ENCODE data around the gene ERP44. TPM values are rescaled to one million over a fixed set of nuclear protein-coding genes. Genes with fewer than 3 reads are reported as not detected.
"Not testable (repeated sequence)": the region's sequence is repeated elsewhere in the genome, so short reads cannot be mapped to it uniquely, and the experiment has no call there.

The ERP44 gene
- total RNA-seq = 10 to 100 TPM; 27.8 to 30.2 TPM

- Histone ChIP-seq H3K4me3 (peak within 1 kb of the TSS; percentile 69), H3K27me3 (no peaks in the 10 kb centered on the region), H3K4me1 (no peaks in the 10 kb centered on the region), H3K27ac (peak within 1 kb of the TSS; percentile 90), H3K9ac (ENCODE audit: low read depth in 2 of 2, low read length in 2 of 2) (peak within 1 kb of the TSS; percentile 98 to 99), H3K36me3 (no peaks in the 10 kb centered on the region), H3K9me3 (no peaks in the 10 kb centered on the region)
- TF ChIP-seq, protein P1, sequence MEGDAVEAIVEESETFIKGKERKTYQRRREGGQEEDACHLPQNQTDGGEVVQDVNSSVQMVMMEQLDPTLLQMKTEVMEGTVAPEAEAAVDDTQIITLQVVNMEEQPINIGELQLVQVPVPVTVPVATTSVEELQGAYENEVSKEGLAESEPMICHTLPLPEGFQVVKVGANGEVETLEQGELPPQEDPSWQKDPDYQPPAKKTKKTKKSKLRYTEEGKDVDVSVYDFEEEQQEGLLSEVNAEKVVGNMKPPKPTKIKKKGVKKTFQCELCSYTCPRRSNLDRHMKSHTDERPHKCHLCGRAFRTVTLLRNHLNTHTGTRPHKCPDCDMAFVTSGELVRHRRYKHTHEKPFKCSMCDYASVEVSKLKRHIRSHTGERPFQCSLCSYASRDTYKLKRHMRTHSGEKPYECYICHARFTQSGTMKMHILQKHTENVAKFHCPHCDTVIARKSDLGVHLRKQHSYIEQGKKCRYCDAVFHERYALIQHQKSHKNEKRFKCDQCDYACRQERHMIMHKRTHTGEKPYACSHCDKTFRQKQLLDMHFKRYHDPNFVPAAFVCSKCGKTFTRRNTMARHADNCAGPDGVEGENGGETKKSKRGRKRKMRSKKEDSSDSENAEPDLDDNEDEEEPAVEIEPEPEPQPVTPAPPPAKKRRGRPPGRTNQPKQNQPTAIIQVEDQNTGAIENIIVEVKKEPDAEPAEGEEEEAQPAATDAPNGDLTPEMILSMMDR (IDR thresholded peaks at IDR 0.05) = no peak
- peak; percentile 99 for DNase-seq
- intact Hi-C loops (cut with DNase I) = no loop called here
Measured at GRCh38 chr9:100098887-100099721, at the start of gene ERP44, which contains the start of gene INVS. Gene ERP44, minus strand, starts transcription at chr9:100099000. Its CDS starts 160 bp downstream, at chr9:100098840. Gene INVS, plus strand, starts transcription at chr9:100099243. Its CDS starts 5,279 bp downstream, at chr9:100104522.

DNA sequence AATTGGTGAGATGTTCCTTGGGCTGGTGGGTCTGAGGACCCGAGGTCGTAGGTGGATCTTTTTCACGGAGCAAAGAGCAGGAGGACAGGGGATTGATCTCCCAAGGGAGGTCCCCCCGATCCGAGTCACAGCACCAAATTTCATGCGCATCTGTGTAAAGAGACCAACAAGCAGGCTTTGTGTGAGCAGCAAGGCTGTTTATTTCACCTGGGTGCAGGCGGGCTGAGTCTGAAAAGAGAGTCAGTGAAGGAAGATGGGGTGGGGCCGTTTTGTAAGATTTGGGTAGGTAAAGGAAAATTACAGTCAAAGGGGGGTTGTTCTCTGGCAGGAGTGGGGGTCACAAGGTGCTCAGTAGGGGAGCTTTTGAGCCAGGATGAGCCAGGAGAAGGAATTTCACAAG lies 47.2 kb upstream of the ERP44 start:
- H3K4me1 ChIP-seq; DNase-seq; intact Hi-C loops (cut with DNase I); H3K9me3 ChIP-seq; H3K9ac ChIP-seq (ENCODE audit: low read depth in 2 of 2, low read length in 2 of 2); H3K27me3 ChIP-seq; H3K36me3 ChIP-seq; H3K4me3 ChIP-seq; H3K27ac ChIP-seq: not testable (repeated sequence)

DNA sequence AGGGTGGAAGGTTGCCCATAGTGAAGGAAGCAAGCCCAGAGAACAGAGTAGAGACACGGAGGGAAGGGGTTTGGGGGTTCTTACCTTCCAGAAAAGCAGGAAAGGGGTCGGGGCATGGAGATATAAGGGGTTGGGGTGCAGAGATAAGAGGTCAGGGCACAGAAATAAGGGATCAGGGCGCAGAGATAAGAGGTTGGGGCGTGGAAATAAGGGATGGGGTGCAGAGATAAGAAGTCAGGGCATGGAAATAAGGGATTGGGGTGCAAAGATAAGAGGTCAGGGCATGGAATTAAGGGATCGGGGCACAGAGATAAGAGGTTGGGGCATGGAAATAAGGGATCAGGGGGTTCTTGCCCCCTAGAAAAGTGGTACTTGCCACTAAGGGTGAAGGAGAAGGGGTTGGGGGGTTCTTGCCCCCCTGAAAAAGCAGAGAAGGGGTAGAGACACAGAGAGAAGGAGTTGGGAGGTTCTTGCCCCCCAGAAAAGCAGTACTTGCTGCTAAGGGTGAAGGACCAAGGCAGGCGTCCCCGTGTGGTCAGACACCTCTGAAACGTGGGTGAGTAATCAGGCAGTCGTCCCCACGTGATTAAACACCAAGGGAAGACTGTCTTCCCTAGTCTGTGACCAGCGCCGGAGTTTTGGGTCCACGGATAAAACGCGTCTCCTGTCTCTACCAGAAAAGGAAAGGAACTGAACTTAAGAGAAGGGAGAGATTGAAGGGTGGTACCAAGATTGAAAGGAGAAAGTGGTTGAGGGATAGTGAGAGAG lies 46.6 kb upstream of the ERP44 start:
- H3K4me1 ChIP-seq; H3K4me3 ChIP-seq; intact Hi-C loops (cut with DNase I): not testable (repeated sequence)

GRCh38 chr9:100141862-100142261 lies 43.1 kb upstream of the ERP44 start:
- H3K9ac ChIP-seq (ENCODE audit: low read depth in 2 of 2, low read length in 2 of 2); H3K27ac ChIP-seq; intact Hi-C loops (cut with DNase I); H3K9me3 ChIP-seq; DNase-seq; H3K4me3 ChIP-seq; H3K36me3 ChIP-seq; H3K27me3 ChIP-seq; H3K4me1 ChIP-seq: not testable (repeated sequence)

More for the DNA sequence above, 46.6 kb upstream of the ERP44 start:
- H3K9me3 ChIP-seq; H3K27me3 ChIP-seq; H3K9ac ChIP-seq (ENCODE audit: low read depth in 2 of 2, low read length in 2 of 2); DNase-seq; H3K36me3 ChIP-seq; H3K27ac ChIP-seq: not testable (repeated sequence)

DNA sequence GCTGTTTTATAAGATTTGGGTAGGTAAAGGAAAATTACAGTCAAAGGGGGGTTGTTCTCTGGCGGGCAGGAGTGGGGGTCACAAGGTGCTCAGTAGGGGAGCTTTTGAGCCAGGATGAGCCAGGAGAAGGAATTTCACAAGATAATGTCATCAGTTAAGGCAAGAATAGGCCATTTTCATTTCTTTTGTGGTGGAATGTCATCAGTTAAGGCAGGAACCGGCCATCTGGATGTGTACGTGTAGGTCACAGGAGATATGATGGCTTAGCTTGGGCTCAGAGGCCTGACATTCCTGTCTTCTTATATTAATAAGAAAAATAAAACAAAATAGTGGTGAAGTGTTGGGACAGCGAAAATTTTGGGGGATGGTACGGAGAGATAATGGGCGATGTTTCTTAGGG lies 41.5 kb upstream of the ERP44 start:
- H3K4me3 ChIP-seq; H3K9ac ChIP-seq (ENCODE audit: low read depth in 2 of 2, low read length in 2 of 2); H3K36me3 ChIP-seq; H3K27ac ChIP-seq; intact Hi-C loops (cut with DNase I); DNase-seq; H3K9me3 ChIP-seq; H3K4me1 ChIP-seq; H3K27me3 ChIP-seq: not testable (repeated sequence)

GRCh38 chr9:100136799-100137198 lies 38.0 kb upstream of the ERP44 start:
- H3K27ac ChIP-seq; H3K27me3 ChIP-seq; H3K4me3 ChIP-seq; H3K4me1 ChIP-seq; H3K36me3 ChIP-seq; H3K9ac ChIP-seq (ENCODE audit: low read depth in 2 of 2, low read length in 2 of 2); intact Hi-C loops (cut with DNase I); H3K9me3 ChIP-seq; DNase-seq: not testable (repeated sequence)

DNA sequence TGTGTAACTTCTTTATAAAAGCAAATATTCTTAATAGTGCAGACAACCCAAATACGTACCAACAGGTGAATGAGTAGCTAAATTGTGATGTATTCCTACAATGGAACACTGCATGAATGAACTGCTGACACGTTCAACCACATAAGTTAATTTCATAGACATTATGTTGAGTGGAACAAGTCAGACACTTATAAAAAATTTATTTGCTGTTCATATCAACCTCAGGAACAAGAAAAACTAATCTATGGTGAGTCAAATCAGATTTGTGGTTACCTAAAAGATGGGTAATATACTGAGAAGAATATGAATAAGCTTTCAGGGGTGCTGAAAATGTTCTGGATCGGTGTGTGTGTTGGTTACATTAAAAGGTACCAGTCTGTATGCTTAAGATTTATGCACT lies 35.9 kb upstream of the ERP44 start:
- H3K9ac ChIP-seq (ENCODE audit: low read depth in 2 of 2, low read length in 2 of 2) = no peak overlapping the region
- intact Hi-C loops (cut with DNase I) = no loop called here
- H3K27me3 ChIP-seq = no peaks in the 10 kb centered on the region
- H3K27ac ChIP-seq = no peak overlapping the region
- H3K36me3 ChIP-seq = no peaks in the 10 kb centered on the region
- no peaks in the 10 kb centered on the region for H3K4me1 ChIP-seq
- H3K9me3 ChIP-seq = no peaks in the 10 kb centered on the region
- no peak for DNase-seq
- TF ChIP-seq, protein P1 (IDR thresholded peaks at IDR 0.05) = no peak
- H3K4me3 ChIP-seq = no peak overlapping the region

Data from colonic mucosa (tissue), 4 donors.